LNCAP (cell line): ENCODE results near the gene LRRN2.

ENCODE experiments used
- TF ChIP-seq, protein P1 (sequence below): fragments of 450-650 bp; IDR thresholded peaks from 2 replicates; pipeline ENCODE4 v1.5.1; 2017; ENCODE audit warnings: mild to moderate bottlenecking

The LRRN2 gene

DNA sequence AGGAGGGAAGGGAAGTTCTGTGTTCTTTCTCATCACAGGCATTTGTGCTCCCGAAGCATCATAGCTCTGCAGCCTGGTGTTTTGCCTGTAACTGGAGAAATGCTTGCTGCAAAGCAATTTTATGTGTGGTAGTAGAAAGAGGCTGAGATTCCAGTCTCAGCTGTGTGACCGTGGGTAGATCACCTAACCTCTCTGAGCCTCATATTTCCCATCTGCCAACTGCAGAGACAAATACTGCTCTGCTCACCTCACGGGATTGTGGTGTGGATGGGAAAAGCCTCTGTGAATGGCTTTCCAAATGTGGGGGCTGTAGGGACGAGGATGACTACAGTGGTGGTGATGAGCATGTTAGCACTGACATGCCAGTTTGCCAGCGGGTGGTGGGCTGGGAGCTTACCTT is 85.3 kb downstream of the LRRN2 start:
- TF ChIP-seq, protein P1, sequence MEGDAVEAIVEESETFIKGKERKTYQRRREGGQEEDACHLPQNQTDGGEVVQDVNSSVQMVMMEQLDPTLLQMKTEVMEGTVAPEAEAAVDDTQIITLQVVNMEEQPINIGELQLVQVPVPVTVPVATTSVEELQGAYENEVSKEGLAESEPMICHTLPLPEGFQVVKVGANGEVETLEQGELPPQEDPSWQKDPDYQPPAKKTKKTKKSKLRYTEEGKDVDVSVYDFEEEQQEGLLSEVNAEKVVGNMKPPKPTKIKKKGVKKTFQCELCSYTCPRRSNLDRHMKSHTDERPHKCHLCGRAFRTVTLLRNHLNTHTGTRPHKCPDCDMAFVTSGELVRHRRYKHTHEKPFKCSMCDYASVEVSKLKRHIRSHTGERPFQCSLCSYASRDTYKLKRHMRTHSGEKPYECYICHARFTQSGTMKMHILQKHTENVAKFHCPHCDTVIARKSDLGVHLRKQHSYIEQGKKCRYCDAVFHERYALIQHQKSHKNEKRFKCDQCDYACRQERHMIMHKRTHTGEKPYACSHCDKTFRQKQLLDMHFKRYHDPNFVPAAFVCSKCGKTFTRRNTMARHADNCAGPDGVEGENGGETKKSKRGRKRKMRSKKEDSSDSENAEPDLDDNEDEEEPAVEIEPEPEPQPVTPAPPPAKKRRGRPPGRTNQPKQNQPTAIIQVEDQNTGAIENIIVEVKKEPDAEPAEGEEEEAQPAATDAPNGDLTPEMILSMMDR: no peak

DNA sequence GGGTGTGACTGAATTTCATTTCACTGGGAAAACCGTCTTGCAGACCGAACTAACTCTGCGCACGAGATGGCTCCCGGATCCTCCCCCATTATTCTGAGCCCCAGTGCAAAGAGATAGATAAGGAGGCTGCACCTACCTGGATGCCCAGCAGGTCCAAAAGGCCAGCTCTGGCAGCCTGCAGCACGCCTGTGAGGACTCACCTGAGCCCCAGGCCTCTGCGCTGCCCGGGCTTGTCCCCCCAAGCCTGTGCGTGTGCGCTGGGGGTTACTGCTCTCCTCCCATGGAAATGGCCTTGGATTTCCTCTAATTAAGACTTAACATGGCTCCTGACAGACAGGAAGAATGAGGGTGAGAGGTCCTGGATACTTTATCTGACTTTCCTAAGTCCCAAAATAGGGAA is 85.9 kb downstream of the LRRN2 start:
- TF ChIP-seq, protein P1: no peak

DNA sequence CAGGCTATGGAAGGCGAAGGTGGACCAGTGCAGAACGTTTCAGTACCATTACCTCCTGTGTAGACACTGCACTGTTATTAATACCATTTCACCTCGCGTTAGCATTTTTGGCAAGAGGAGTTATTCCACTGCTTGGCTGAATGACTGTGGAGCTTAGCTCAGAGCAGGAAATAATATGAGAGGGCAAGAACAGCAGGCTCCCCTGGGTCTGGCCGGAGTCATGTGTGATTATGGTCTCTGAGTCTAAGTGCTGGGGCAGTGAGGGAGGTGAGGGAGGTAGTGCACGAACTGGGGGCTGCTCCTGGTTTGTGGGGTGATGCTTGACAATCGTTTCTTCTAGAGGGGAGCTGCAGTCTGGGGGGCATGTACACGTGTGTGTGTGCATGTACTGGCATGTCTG is 86.4 kb downstream of the LRRN2 start:
- TF ChIP-seq, protein P1: no peak

DNA sequence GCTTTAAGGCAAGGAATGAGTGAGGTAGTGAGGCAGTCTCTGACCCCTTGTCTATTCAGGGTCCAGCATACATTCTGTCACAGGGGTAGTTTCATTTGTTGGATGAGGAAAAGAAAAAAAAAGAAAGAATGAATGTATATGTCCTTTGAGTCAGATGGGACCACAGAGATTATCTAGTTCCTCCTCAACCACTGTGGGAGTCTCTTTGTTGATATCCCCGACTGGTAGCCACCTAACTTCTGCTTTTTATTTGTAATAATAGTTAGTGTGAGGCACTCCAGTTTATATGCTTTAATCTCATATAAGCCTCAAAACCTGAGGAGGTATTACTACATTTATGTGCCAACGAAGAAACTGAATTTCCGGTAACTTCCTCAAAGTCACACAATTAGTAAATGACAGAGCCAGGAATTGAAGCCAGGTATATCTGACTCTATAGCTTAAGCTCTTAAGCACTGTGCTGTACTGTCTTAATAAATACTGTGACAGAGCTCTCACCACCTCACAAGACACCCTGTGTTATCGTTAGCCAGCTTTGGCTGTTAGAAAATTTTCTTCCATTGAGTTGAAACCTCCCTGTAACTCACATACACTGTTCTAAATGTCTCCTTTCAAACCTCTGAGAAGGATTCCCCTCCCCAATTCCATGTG is 87.1 kb downstream of the LRRN2 start:
- TF ChIP-seq, protein P1: no peak

DNA sequence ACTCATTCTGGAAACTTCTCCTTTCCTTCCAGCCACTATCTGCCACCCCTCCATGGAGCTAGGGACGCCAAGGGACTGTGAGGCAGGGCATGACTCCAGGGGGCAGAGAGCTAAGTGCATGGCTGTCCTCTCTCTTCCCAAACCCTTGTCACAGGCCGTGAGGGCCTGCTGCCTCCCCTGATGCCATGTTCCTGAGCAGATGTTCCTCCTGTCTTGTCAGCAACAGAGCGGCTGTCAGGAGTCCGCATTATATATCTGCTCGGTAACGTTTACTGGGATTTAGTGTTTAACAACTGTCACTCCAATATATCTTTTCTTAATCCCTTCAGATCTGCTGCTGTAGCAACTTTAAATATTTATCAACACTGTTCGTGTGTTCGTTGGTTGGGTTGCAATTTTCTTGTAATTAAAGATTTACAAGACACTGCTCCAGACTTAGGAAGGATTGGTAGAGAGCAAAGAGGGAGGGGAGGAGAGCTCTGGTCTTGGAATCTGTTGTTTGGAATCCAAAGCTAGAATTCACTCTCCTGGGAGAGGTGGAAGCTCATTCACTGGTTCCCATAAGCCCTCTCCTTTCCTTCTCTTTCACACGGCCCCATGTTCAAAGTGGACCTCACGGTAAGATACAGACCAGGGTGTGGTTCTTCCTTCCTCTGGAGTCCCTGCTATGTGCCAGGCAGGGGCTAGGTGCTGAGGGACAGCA is 93.1 kb downstream of the LRRN2 start:
- TF ChIP-seq, protein P1: no peak

DNA sequence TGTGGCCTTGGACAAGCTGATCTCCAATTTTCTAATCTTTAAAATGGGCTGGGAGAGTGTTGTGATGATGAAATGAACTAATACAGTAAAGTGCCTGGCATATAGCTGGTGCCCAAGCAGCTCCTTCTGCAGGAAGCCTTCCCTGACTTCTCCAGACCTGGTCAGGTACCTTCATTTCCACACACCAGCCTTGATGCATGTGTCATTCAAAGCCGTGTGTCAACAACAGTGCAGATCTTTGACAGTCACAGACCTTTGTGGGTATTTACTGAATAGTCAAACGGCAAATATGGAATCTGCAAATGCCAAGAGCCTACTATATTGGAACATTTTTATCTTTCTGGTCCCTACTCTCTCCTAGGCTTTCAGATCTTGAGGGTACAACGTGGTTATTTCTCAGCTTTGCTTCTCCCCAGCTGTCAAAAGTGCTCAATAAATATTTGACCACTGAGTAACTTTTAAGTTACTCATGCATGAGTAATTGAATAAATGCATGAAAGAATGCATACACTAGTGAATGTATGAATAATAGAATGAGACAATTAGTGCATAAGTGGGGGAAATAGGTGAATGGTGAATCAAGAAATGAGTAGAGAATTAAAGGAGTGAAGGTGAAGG is 94.0 kb downstream of the LRRN2 start:
- TF ChIP-seq, protein P1: no peak

DNA sequence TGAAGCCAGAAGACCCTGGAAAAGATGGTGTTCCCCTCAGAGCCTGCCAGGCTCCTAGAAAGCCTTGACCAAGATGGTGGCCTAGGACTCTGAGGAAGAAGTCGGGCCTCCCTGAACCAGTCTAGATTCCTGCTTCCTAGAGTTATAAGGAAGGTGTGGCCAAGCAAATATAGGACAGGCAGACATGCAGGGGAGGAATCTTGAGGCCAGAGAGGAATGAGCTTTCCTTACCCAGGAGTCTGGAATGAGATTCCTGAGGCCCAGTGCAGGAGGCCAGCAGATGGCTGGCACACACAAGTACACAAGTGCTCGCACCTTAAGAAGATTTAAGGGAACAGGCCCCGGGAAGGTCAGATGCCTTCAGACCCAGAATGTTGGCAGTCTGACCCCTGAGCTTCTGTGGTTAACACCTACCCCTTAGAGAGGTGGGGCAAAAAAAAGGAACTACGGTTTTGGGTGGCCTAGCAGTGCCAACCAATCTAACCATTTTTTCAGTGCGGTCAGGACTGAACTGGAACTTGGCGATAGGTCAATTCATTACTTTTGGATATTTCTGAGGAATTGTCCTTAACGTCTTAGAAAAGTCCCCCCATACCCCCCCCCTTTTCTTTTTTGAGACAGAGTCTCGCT is 96.0 kb downstream of the LRRN2 start:
- TF ChIP-seq, protein P1: no peak
